IMR-90 (cell line): Measurements from ENCODE around the gene NKAIN4. TPM values are rescaled to one million over a fixed set of nuclear protein-coding genes. Genes with fewer than 3 reads are reported as not detected.

Experiments
- ATAC-seq: fragments of 200-7000 bp; cut with Tn5 transposase; 2 replicates; pipeline ENCODE4 v1.9.1; 2020; ENCODE audit warnings: low read depth, mild to moderate bottlenecking, moderate library complexity
- BruUV-seq: library from RNA; stranded (reverse); fragments of 400-500 nt; replicated peaks from 2 replicates; lab custom pipeline; 2021; lab: Mats Ljungman, UMichigan
- CTCF ChIA-PET: fragments of 300-600 bp; formaldehyde crosslinking; extraction: SDS; loops from one replicate; lab custom pipeline; 2021; ENCODE audit warnings: antibody characterized with exemption; lab: Yijun Ruan, JAX
- POLR2A ChIA-PET: fragments of 300-600 bp; sonication (Branson Sonifier 250); formaldehyde crosslinking; loops from one replicate; lab custom pipeline; 2022; ENCODE audit warnings: antibody characterized with exemption; ENCODE audit not compliant: unreplicated experiment; lab: Charles Lee
- DNase-seq: peaks from one replicate; pipeline ENCODE4 v3.0.0; 2013
- H2AFZ ChIP-seq: replicated peaks from 2 replicates; pipeline ENCODE3; 2013; ENCODE audit warnings: low read length, mild to moderate bottlenecking; ENCODE audit not compliant: poor library complexity
- H2AK5ac ChIP-seq: 2 replicates; pipeline ENCODE4 v1.6.1; 2013; ENCODE audit warnings: low read depth, low read length, inconsistent platforms
- H2AK9ac ChIP-seq: replicated peaks from 2 replicates; pipeline ENCODE3; 2013; ENCODE audit warnings: mild to moderate bottlenecking, low read depth, low read length, moderate library complexity; ENCODE audit not compliant: poor library complexity
- H2BK120ac ChIP-seq: 2 replicates; pipeline ENCODE4 v1.6.1; 2013; ENCODE audit warnings: low read depth, low read length, inconsistent platforms
- H2BK15ac ChIP-seq: 3 replicates; pipeline ENCODE4 v1.6.1; 2013; ENCODE audit warnings: low read depth, low read length, inconsistent platforms
- H2BK20ac ChIP-seq: 2 replicates; pipeline ENCODE4 v1.6.1; 2013; ENCODE audit warnings: low read depth, mild to moderate bottlenecking, inconsistent platforms, low read length, moderate library complexity
- H2BK5ac ChIP-seq: 2 replicates; pipeline ENCODE4 v1.6.1; 2013; ENCODE audit warnings: mild to moderate bottlenecking, low read depth, low read length, inconsistent platforms; ENCODE audit not compliant: poor library complexity, severe bottlenecking
- H3K14ac ChIP-seq: replicated peaks from 2 replicates; pipeline ENCODE4 v1.6.1; 2013; ENCODE audit warnings: low read depth, low read length, inconsistent platforms
- H3K18ac ChIP-seq: 2 replicates; pipeline ENCODE4 v1.6.1; 2013; ENCODE audit warnings: low read depth, low read length, control low read depth
- H3K23ac ChIP-seq: 2 replicates; pipeline ENCODE4 v1.6.1; 2013; ENCODE audit warnings: low read depth, low read length, inconsistent platforms
- H3K27ac ChIP-seq: 2 replicates; pipeline ENCODE4 v1.5.1; 2013; ENCODE audit warnings: mild to moderate bottlenecking, control low read depth, low read length; ENCODE audit not compliant: insufficient read depth
- H3K27me3 ChIP-seq: 2 replicates; pipeline ENCODE4 v1.6.1; 2013; ENCODE audit warnings: low read length; ENCODE audit not compliant: control insufficient read depth, insufficient read depth
- H3K36me3 ChIP-seq: 2 replicates; pipeline ENCODE4 v1.6.1; 2013; ENCODE audit warnings: low read length, mixed read lengths; ENCODE audit not compliant: control insufficient read depth, insufficient read depth
- H3K4ac ChIP-seq: 2 replicates; pipeline ENCODE4 v1.6.1; 2013; ENCODE audit warnings: low read depth, low read length, inconsistent platforms
- H3K4me1 ChIP-seq: 2 replicates; pipeline ENCODE4 v1.6.1; 2013; ENCODE audit warnings: low read length, mixed read lengths; ENCODE audit not compliant: control insufficient read depth, insufficient read depth
- H3K4me2 ChIP-seq: 2 replicates; pipeline ENCODE4 v1.6.1; 2013; ENCODE audit warnings: low read depth, mild to moderate bottlenecking, control low read depth, low read length, moderate library complexity
- H3K4me3 ChIP-seq: 2 replicates; pipeline ENCODE4 v1.5.1; 2013; ENCODE audit warnings: low read depth, mild to moderate bottlenecking, control low read depth, low read length, moderate library complexity; ENCODE audit not compliant: insufficient read depth
- H3K56ac ChIP-seq: 2 replicates; pipeline ENCODE4 v1.6.1; 2013; ENCODE audit warnings: low read length, inconsistent platforms; ENCODE audit not compliant: insufficient read depth; ENCODE audit errors: extremely low read depth
- H3K79me1 ChIP-seq, 2 experiments: 2 replicates each; pipeline ENCODE4 v1.6.1; 2013; ENCODE audit warnings: low read length in 2 of 2, inconsistent platforms in 1 of 2, low read depth in 1 of 2
- H3K9ac ChIP-seq: 2 replicates; pipeline ENCODE4 v1.6.1; 2013; ENCODE audit warnings: low read depth, low read length, control low read depth
- H3K9me1 ChIP-seq: 2 replicates; pipeline ENCODE4 v1.6.1; 2013; ENCODE audit warnings: low read length, inconsistent platforms; ENCODE audit not compliant: insufficient read depth
- H3K9me3 ChIP-seq: 2 replicates; pipeline ENCODE4 v1.6.1; 2013; ENCODE audit warnings: low read length; ENCODE audit not compliant: control insufficient read depth, insufficient read depth
- H4K20me1 ChIP-seq: 2 replicates; pipeline ENCODE4 v1.6.1; 2013; ENCODE audit warnings: low read length, inconsistent platforms; ENCODE audit not compliant: insufficient read depth
- H4K5ac ChIP-seq: 2 replicates; pipeline ENCODE4 v1.6.1; 2013; ENCODE audit warnings: mild to moderate bottlenecking, low read depth, low read length, control low read depth
- H4K8ac ChIP-seq, 2 experiments: 2 replicates each; pipeline ENCODE4 v1.6.1; 2013; ENCODE audit warnings: low read depth in 2 of 2, low read length in 2 of 2, control low read depth in 1 of 2, inconsistent platforms in 1 of 2
- H4K91ac ChIP-seq: 2 replicates; pipeline ENCODE4 v1.6.1; 2013; ENCODE audit warnings: low read depth, low read length, inconsistent platforms; ENCODE audit not compliant: insufficient read depth
- BHLHE40 ChIP-seq: fragments of 150-350 bp; IDR thresholded peaks from 2 replicates; pipeline ENCODE4 v1.6.1; 2016; ENCODE audit warnings: mild to moderate bottlenecking, low read depth, low read length
- CEBPB ChIP-seq: IDR thresholded peaks from 2 replicates; pipeline ENCODE4 v1.6.1; 2012; ENCODE audit warnings: low read depth, low read length, improper control_type of control experiment
- MAZ ChIP-seq: IDR thresholded peaks from 2 replicates; pipeline ENCODE4 v1.6.1; 2012; ENCODE audit warnings: low read depth, mild to moderate bottlenecking, low read length, improper control_type of control experiment, moderate library complexity, borderline replicate concordance
- MXI1 ChIP-seq: IDR thresholded peaks from 2 replicates; pipeline ENCODE4 v1.6.1; 2012; ENCODE audit warnings: low read depth, mild to moderate bottlenecking, low read length, moderate library complexity, borderline replicate concordance
- NFE2L2 ChIP-seq: fragments of 150-350 bp; IDR thresholded peaks from 2 replicates; pipeline ENCODE4 v1.6.1; 2016; ENCODE audit warnings: low read depth, mild to moderate bottlenecking, low read length
- POLR2A ChIP-seq: IDR thresholded peaks from 2 replicates; pipeline ENCODE4 v1.6.1; 2012; ENCODE audit warnings: mild to moderate bottlenecking, low read depth, low read length
- USF2 ChIP-seq: fragments of 150-350 bp; IDR thresholded peaks from 2 replicates; pipeline ENCODE4 v1.6.1; 2017; ENCODE audit warnings: mild to moderate bottlenecking, antibody characterized with exemption, low read length, low read depth
- WGBS, 2 experiments: methylation state at CpG; one replicate each; pipeline versions ENCODE4 v1.1.5 to v1.1.7; 2013; ENCODE audit warnings: missing lambda C conversion rate in 2 of 2; ENCODE audit not compliant: insufficient read length in 1 of 2; ENCODE audit errors: extremely low coverage in 2 of 2; 5-methylcytosine and 5-hydroxymethylcytosine counted together
- dilution Hi-C: fragments of 300-500 bp; cut with HindIII; formaldehyde crosslinking; loops from one replicate; pipeline ENCODE4 v1.14.3; 2018; ENCODE audit warnings: low sequenced_read_pairs; ENCODE audit not compliant: unreplicated experiment
- in situ Hi-C: fragments of 300-500 bp; cut with MboI; formaldehyde crosslinking; loops from 3 replicates; pipeline ENCODE4 v1.14.3; 2019; ENCODE audit warnings: low sequenced_read_pairs, inconsistent platforms, mixed read lengths
- intact Hi-C: fragments of 100-400 bp; cut with micrococcal nuclease; formaldehyde crosslinking; loops from 2 replicates; pipeline ENCODE4 v1.10.0; 2022
- polyA plus RNA-seq, 3 experiments: library from polyadenylated mRNA; depleted of rRNA; stranded (reverse); fragments of >200 nt; gene quantifications; 2 replicates each; pipeline ENCODE4 v1.2.3, GENCODE V29; 2012; ENCODE audit warnings: low replicate concordance in 1 of 3
- total RNA-seq: library from RNA; depleted of rRNA; stranded (reverse); fragments of >200 nt; gene quantifications from 2 replicates; pipeline ENCODE4 v1.2.3, GENCODE V29; 2012

The NKAIN4 gene
- total and polyA plus RNA-seq, 2 of the 4 experiments (the other 2 are of a cell fraction): not detected

GRCh38 chr20:63216041-63216848 is 38.0 kb downstream of the NKAIN4 start, which contains the start of gene YTHDF1:
YTHDF1 (minus strand) TSS chr20:63216131; CDS start chr20:63215892, 239 bp downstream.
- no peak within 1 kb of the TSS for H3K18ac ChIP-seq
- ChIA-PET CTCF (interaction anchor here (1.1 kb wide), 1 partner anchor 9 kb away, joined by 3 read pairs; no protein-coding TSS in a partner anchor), POLR2A (no interaction called here)
- H3K23ac ChIP-seq: peak within 1 kb of the TSS; percentile 71
- H4K8ac ChIP-seq: peak within 1 kb of the TSS; percentile 86 to 96
- H2AK5ac ChIP-seq: peak within 1 kb of the TSS; percentile 27
- no peaks in the 10 kb centered on the region for H3K9me3 ChIP-seq
- intact Hi-C loops (loop anchor here (5.0 kb wide), 1 partner anchor 56 kb away; the partner anchor contains the start of gene ARFGAP1), dilution Hi-C loops (no loop called here), in situ Hi-C loops (no loop called here)
- H2BK5ac ChIP-seq: no peak within 1 kb of the TSS
- peak; percentile 96 for ATAC-seq
- H3K4ac ChIP-seq: peak within 1 kb of the TSS; percentile 88
- peak within 1 kb of the TSS; percentile 64 for H2BK120ac ChIP-seq
- WGBS, 2 experiments: 1% methylated on average over 48 of the region's 96 CpGs; no CpG with 5 or more reads in 1 of the 2 experiments
- H4K91ac ChIP-seq: peak within 1 kb of the TSS; percentile 81
- H3K4me2 ChIP-seq: peak within 1 kb of the TSS; percentile 96
- no peak within 1 kb of the TSS for H2BK15ac ChIP-seq
- H4K20me1 ChIP-seq: peaks cover 40% of the 10 kb centered on the region
- H2AFZ ChIP-seq: peak within 1 kb of the TSS; percentile 99
- H3K36me3 ChIP-seq: peaks cover 18% of the 10 kb centered on the region
- TF ChIP-seq NFE2L2 (no peak), USF2 (peak; percentile 97), POLR2A (peak; percentile 61; the same call in 1 of the 2 replicates), BHLHE40 (peak; percentile 99), CEBPB (no peak), MXI1 (peak; percentile 94), MAZ (peak; percentile 55; the same call in 1 of the 2 replicates)
- H3K27ac ChIP-seq: peak within 1 kb of the TSS; percentile 79
- peaks cover 6% of the 10 kb centered on the region; the same call in 1 of the 2 replicates for H3K9me1 ChIP-seq
- peak within 1 kb of the TSS; percentile 74 for H3K14ac ChIP-seq
- peak within 1 kb of the TSS; percentile 48 for H3K56ac ChIP-seq
- peak within 1 kb of the TSS; percentile 93 for H2AK9ac ChIP-seq
- peaks cover 16% of the 10 kb centered on the region; the same call in 1 of the 2 replicates for H3K27me3 ChIP-seq
- H4K5ac ChIP-seq: peak within 1 kb of the TSS; percentile 93
- BruUV-seq: no TSS peak
- H2BK20ac ChIP-seq: no peak within 1 kb of the TSS
- H3K4me3 ChIP-seq: peak within 1 kb of the TSS; percentile 89
- DNase-seq: peak; percentile 90
- H3K9ac ChIP-seq: peak within 1 kb of the TSS; percentile 86
- peaks cover 18 to 38% of the 10 kb centered on the region in 2 experiments for H3K79me1 ChIP-seq
- H3K4me1 ChIP-seq: peaks cover 6% of the 10 kb centered on the region
